Measurements from ENCODE around the gene NTNG1. TPM values are rescaled to one million over a fixed set of nuclear protein-coding genes. Genes with fewer than 3 reads are reported as not detected.

Gene NTNG1
- total and polyA plus RNA-seq, 2 of the 8 experiments (the other 6 are each of a cell fraction or from before 2014, with no cell fraction given): 1.2 to 4.1 TPM

- TF ChIP-seq POLR2AphosphoS5 (IDR thresholded peaks at IDR 0.05; ENCODE audit: low read depth, low read length): no peak
- no peak for TF ChIP-seq KDM4A (IDR thresholded peaks at IDR 0.05; ENCODE audit: low read depth, low read length, severe bottlenecking)
- no peak for TF ChIP-seq RFX5 (IDR thresholded peaks at IDR 0.05; ENCODE audit: borderline replicate concordance, low read depth, low read length)
- no peak for TF ChIP-seq POLR2A (IDR thresholded peaks at IDR 0.05; ENCODE audit: control extremely low read depth in 1 of 2, low read depth in 2 of 2, low read length in 2 of 2)
- no peak for TF ChIP-seq CHD1 (IDR thresholded peaks at IDR 0.05; ENCODE audit: low read depth, low read length)
- no peak for TF ChIP-seq ATF2 (IDR thresholded peaks at IDR 0.05; ENCODE audit: low read length)
These were observed 336.4 kb downstream of the NTNG1 start (continued) for GRCh38 chr1:107477233-107477632.
